Neural progenitor cell (in vitro differentiated cells): ENCODE measurements around the gene NUBPL.

ENCODE experiments used
- CTCF ChIP-seq: fragments of 200-600 bp; sonication (generic); IDR thresholded peaks from 2 replicates; pipeline ENCODE4 v1.5.1; 2017; ENCODE audit warnings: antibody characterized with exemption, mild to moderate bottlenecking
- EZH2phosphoT487 ChIP-seq: fragments of 200-600 bp; sonication (generic); IDR thresholded peaks from 2 replicates; pipeline ENCODE4 v1.6.1; 2017; ENCODE audit warnings: antibody characterized with exemption

DNA sequence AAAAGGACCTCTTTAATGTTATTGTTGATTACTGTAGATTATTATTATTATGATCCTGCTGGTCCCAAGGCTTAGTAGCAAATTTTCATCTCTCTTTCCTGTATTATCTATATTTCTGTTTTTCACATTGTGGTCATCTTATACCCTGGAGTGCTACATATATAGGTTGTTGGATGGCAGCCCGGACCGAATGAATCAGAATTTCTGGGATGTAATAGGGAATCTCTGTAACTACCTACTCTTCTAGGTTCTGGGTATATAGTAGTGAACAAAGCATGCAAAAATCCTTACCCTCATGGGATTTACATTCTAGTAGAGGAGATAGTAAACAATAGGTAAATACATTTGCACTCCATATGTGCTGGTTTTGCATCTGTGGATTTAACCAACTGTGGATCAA lies 31.4 kb downstream of the NUBPL start:
- no peak for TF ChIP-seq EZH2phosphoT487
- TF ChIP-seq CTCF = no peak
